Neural crest cell (in vitro differentiated cells): ENCODE results near the gene PITX2. TPM values are rescaled to one million over a fixed set of nuclear protein-coding genes. Genes with fewer than 3 reads are reported as not detected.

Source experiments
- DNase-seq: peaks from one replicate; pipeline ENCODE4 v3.0.0; 2021; ENCODE audit warnings: low read depth, mixed read lengths, low spot score
- H3K27ac Mint-ChIP-seq: one replicate; pipeline ENCODE4 v1.8.0; 2021; ENCODE audit warnings: mild to moderate bottlenecking, mixed read lengths; ENCODE audit not compliant: unreplicated experiment
- H3K27me3 Mint-ChIP-seq: 2 replicates; pipeline ENCODE4 v1.8.0; 2021; ENCODE audit warnings: low read depth, mild to moderate bottlenecking, mixed read lengths
- H3K36me3 Mint-ChIP-seq: 2 replicates; pipeline ENCODE4 v1.8.0; 2021; ENCODE audit warnings: low read depth, mild to moderate bottlenecking, mixed read lengths
- H3K4me1 Mint-ChIP-seq: 2 replicates; pipeline ENCODE4 v1.8.0; 2021; ENCODE audit warnings: mixed read lengths
- H3K4me3 Mint-ChIP-seq: one replicate; pipeline ENCODE4 v1.8.0; 2021; ENCODE audit warnings: mild to moderate bottlenecking, mixed read lengths
- H3K9me3 Mint-ChIP-seq: 2 replicates; pipeline ENCODE4 v1.8.0; 2021; ENCODE audit warnings: mixed read lengths
- CTCF ChIP-seq: fragments of 200-600 bp; sonication (generic); conservative IDR thresholded peaks from 2 replicates; pipeline ENCODE4 v1.5.0; 2021; ENCODE audit warnings: antibody characterized with exemption, mild to moderate bottlenecking
- total RNA-seq: library from RNA; stranded (reverse); gene quantifications from 2 replicates; pipeline ENCODE4 v1.2.1, GENCODE V29; 2021

Gene PITX2
- total RNA-seq, 1 donor from 2014 or later, result 0.58 TPM

GRCh38 chr4:110624398-110624780 lies 1.5 kb upstream of the PITX2 start:
- no peak for DNase-seq
- Mint-ChIP-seq H3K36me3 (no peaks in the 10 kb centered on the region), H3K4me1 (peaks cover 29% of the 10 kb centered on the region), H3K27me3 (peaks cover 100% of the 10 kb centered on the region), H3K4me3 (no peak overlapping the region), H3K27ac (no peak overlapping the region), H3K9me3 (no peaks in the 10 kb centered on the region)
- TF ChIP-seq CTCF, result no peak

GRCh38 chr4:110623718-110624397 lies 981 bp upstream of the PITX2 start:
- no peak for TF ChIP-seq CTCF
- Mint-ChIP-seq H3K36me3 (no peaks in the 10 kb centered on the region), H3K27me3 (peaks cover 100% of the 10 kb centered on the region), H3K4me3 (peak overlapping the region; percentile 87), H3K27ac (no peak overlapping the region), H3K4me1 (peaks cover 29% of the 10 kb centered on the region), H3K9me3 (no peaks in the 10 kb centered on the region)
- DNase-seq, result no peak

GRCh38 chr4:110621839-110622751 lies 782 bp downstream of the PITX2 start:
- H3K9me3 Mint-ChIP-seq, result no peaks in the 10 kb centered on the region
- no peak for DNase-seq
- no peaks in the 10 kb centered on the region for H3K36me3 Mint-ChIP-seq
- peaks cover 33% of the 10 kb centered on the region for H3K4me1 Mint-ChIP-seq
- no peak for TF ChIP-seq CTCF
- peak overlapping the region; percentile 87 for H3K4me3 Mint-ChIP-seq
- H3K27me3 Mint-ChIP-seq, result peaks cover 100% of the 10 kb centered on the region
- H3K27ac Mint-ChIP-seq, result no peak overlapping the region

GRCh38 chr4:110621328-110621812 lies 1.5 kb downstream of the PITX2 start:
- Mint-ChIP-seq H3K27ac (no peak overlapping the region), H3K9me3 (no peaks in the 10 kb centered on the region), H3K4me1 (peaks cover 33% of the 10 kb centered on the region), H3K4me3 (peak overlapping the region; percentile 70), H3K36me3 (no peaks in the 10 kb centered on the region), H3K27me3 (peaks cover 100% of the 10 kb centered on the region)
- no peak for TF ChIP-seq CTCF
- no peak for DNase-seq

- Mint-ChIP-seq H3K27ac (no peak overlapping the region), H3K4me3 (peak overlapping the region; percentile 70), H3K27me3 (peaks cover 100% of the 10 kb centered on the region), H3K36me3 (no peaks in the 10 kb centered on the region), H3K4me1 (peaks cover 39% of the 10 kb centered on the region), H3K9me3 (no peaks in the 10 kb centered on the region)
- TF ChIP-seq CTCF, result peak; percentile 30
- peak; percentile 63 for DNase-seq
These were observed 2.1 kb downstream of the PITX2 start for GRCh38 chr4:110620691-110621327.
